ENCODE results near the gene CLHC1. TPM values are rescaled to one million over a fixed set of nuclear protein-coding genes. Genes with fewer than 3 reads are reported as not detected.

Gene CLHC1
- total and polyA plus RNA-seq, 2 experiments from 2014 or later, result 1.3 to 5.6 TPM

DNA sequence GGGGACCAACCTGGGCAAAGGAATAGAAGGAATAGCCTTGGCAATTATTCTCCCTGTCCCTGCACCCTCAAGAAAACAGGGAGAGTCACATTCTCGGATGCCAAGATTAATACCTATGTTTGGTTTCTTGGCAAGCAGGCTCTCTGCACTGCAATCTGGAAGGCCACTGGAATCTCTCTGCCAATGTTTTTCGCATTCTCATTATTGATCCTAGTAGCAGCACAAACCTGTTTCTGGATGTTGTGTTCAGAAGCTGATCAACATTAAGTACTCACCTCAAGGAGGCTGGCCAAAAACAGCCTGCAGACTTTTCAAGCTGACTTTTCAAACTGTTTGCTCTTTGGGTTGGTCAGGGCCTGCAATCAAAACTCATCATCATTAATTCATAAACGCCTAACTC is 62.2 kb downstream of the CLHC1 start:
- H3K4me1 ChIP-seq (ENCODE audit: insufficient read depth), result peaks cover 47% of the 10 kb centered on the region
- H3F3A ChIP-seq (ENCODE audit: insufficient read depth), result peaks cover 34% of the 10 kb centered on the region
- H3K9me2 ChIP-seq (ENCODE audit: insufficient read depth), result no peaks in the 10 kb centered on the region
- no peak overlapping the region for H3K4me2 ChIP-seq (ENCODE audit: unreplicated experiment)
- H3K4me3 ChIP-seq, result no peak overlapping the region
- DNase-seq, result no peak
- no peaks in the 10 kb centered on the region for H4K20me1 ChIP-seq (ENCODE audit: insufficient read depth)
- no peaks in the 10 kb centered on the region for H3K36me3 ChIP-seq (ENCODE audit: low read depth)
- H2AFZ ChIP-seq, result no peak overlapping the region
- peaks cover 64% of the 10 kb centered on the region for H3K79me2 ChIP-seq (ENCODE audit: insufficient read depth)
- TF ChIP-seq EZH2phosphoT487 (IDR thresholded peaks at IDR 0.05; ENCODE audit: insufficient read depth, low read depth) (no peak), EZH2 (IDR thresholded peaks at IDR 0.05; ENCODE audit: insufficient read depth, poor library complexity, severe bottlenecking) (no peak)
- no peak overlapping the region for H3K9ac ChIP-seq
- no peak overlapping the region for H3K27ac ChIP-seq
- WGBS, 2 experiments (ENCODE audit: low coverage in 1 of 2, low lambda C conversion rate in 2 of 2, missing lambda C conversion rate in 2 of 2), result 88 to 89% methylated on average over 3 of the region's 3 CpGs
- no peaks in the 10 kb centered on the region for H3K27me3 ChIP-seq (replicated peaks; ENCODE audit: insufficient read depth)
- in situ Hi-C loops (cut with MboI), result loop anchor here (10.0 kb wide), 2 partner anchors 155 to 265 kb away; no protein-coding TSS in a partner anchor
- H3K9me3 ChIP-seq (ENCODE audit: low read depth), result no peaks in the 10 kb centered on the region

DNA sequence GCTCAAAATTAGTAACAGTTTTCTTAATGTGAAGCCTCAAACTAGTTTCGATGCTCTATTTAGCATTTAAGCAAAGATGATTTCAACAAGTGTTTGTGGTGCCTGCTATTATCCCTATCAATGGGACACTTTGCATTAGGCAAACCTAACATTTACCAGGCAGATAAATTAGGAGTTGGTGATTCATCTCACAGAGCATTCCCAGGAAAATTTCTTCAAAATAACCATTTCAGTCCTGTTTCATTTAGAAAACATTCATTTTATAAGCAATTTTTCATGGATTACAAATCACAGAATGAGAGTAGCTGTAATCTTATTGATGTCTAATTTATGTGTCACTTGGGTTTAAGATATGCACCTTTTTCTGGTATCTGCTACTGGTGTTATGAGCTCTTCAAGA is 62.7 kb downstream of the CLHC1 start:
- H4K20me1 ChIP-seq (ENCODE audit: insufficient read depth), result no peaks in the 10 kb centered on the region

DNA sequence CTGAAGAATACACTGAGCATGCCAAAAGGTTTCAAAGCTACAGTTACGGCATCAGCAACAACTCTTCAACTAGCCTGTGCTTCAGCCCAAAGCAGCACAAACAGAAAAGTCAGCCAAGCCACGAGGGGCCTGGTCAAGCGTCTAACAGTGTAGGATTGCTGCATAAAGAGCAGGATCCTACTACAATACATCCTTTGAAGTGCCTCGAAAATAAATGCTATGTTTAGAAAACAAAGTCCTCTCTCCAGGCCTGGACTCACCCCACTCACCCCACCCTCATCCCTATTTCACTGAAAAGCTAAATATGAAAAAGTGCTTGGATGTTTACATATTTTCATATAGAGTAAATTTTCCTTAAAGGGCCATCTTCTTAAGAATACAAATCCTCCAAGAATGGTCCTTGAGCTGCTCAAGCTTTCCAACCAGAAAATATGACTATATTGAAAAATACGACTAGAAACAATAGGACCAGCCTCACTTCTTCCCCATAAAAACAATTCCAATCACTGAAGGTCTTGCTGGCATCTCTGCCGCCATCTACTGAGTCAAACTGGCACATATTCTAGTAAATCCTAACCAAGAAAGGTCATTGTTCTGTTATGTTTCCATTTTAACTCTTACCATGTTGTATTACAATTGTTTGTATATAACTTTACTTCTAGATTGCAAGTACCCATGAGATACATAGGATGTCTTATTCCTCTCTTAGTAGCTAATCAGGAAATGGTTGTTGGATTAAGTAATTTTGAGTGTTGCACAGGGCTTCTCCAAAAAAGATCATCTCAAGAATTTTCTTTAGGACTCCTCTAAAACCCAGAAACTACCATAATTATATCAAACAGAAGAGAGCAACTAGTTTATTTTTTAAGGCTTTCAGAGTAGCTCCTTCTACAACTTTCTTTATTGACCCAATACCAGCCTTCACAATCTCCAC is 63.6 kb downstream of the CLHC1 start:
- Histone ChIP-seq H3K4me1 (ENCODE audit: insufficient read depth) (peaks cover 61% of the 10 kb centered on the region), H2AFZ (peak overlapping the region; percentile 46), H3K4me2 (ENCODE audit: unreplicated experiment) (peak overlapping the region; percentile 64), H3K9me3 (ENCODE audit: low read depth) (no peaks in the 10 kb centered on the region), H3K4me3 (peak overlapping the region; percentile 16), H3K36me3 (ENCODE audit: low read depth) (no peaks in the 10 kb centered on the region), H3K9me2 (ENCODE audit: insufficient read depth) (no peaks in the 10 kb centered on the region), H3K9ac (peak overlapping the region; percentile 36), H4K20me1 (ENCODE audit: insufficient read depth) (no peaks in the 10 kb centered on the region), H3F3A (ENCODE audit: insufficient read depth) (peaks cover 48% of the 10 kb centered on the region), H3K27ac (peak overlapping the region; percentile 38), H3K79me2 (ENCODE audit: insufficient read depth) (peaks cover 61% of the 10 kb centered on the region), H3K27me3 (replicated peaks; ENCODE audit: insufficient read depth) (no peaks in the 10 kb centered on the region)
- DNase-seq, result peak; percentile 88
- in situ Hi-C loops (cut with MboI), result loop anchor here (10.0 kb wide), 1 partner anchor 264 kb away; no protein-coding TSS in a partner anchor
- WGBS, 2 experiments (ENCODE audit: low coverage in 1 of 2, low lambda C conversion rate in 2 of 2, missing lambda C conversion rate in 2 of 2), result 6 to 9% methylated on average over 6 of the region's 6 CpGs
- TF ChIP-seq EZH2 (IDR thresholded peaks at IDR 0.05; ENCODE audit: insufficient read depth, poor library complexity, severe bottlenecking) (no peak), EZH2phosphoT487 (IDR thresholded peaks at IDR 0.05; ENCODE audit: insufficient read depth, low read depth) (no peak)

More for the DNA sequence above, 62.7 kb downstream of the CLHC1 start:
- DNase-seq, result peak; percentile 36
- no peak overlapping the region for H3K4me2 ChIP-seq (ENCODE audit: unreplicated experiment)
- H3F3A ChIP-seq (ENCODE audit: insufficient read depth), result peaks cover 40% of the 10 kb centered on the region
- no peaks in the 10 kb centered on the region for H3K36me3 ChIP-seq (ENCODE audit: low read depth)
- no peak overlapping the region for H3K4me3 ChIP-seq
- no peak overlapping the region for H2AFZ ChIP-seq
- in situ Hi-C loops (cut with MboI), result loop anchor here (10.0 kb wide), 1 partner anchor 265 kb away; no protein-coding TSS in a partner anchor
- H3K9me3 ChIP-seq (ENCODE audit: low read depth), result no peaks in the 10 kb centered on the region
- H3K9ac ChIP-seq, result peak overlapping the region; percentile 36; the same call in 1 of the 2 replicates
- H3K27me3 ChIP-seq (replicated peaks; ENCODE audit: insufficient read depth), result no peaks in the 10 kb centered on the region
- peaks cover 52% of the 10 kb centered on the region for H3K4me1 ChIP-seq (ENCODE audit: insufficient read depth)
- 90 to 97% methylated on average over 1 of the region's 1 CpG for WGBS, 2 experiments (ENCODE audit: low coverage in 1 of 2, low lambda C conversion rate in 2 of 2, missing lambda C conversion rate in 2 of 2)
- TF ChIP-seq EZH2phosphoT487 (IDR thresholded peaks at IDR 0.05; ENCODE audit: insufficient read depth, low read depth) (no peak), EZH2 (IDR thresholded peaks at IDR 0.05; ENCODE audit: insufficient read depth, poor library complexity, severe bottlenecking) (no peak)
- no peaks in the 10 kb centered on the region for H3K9me2 ChIP-seq (ENCODE audit: insufficient read depth)
- H3K79me2 ChIP-seq (ENCODE audit: insufficient read depth), result peaks cover 63% of the 10 kb centered on the region
- no peak overlapping the region for H3K27ac ChIP-seq

DNA sequence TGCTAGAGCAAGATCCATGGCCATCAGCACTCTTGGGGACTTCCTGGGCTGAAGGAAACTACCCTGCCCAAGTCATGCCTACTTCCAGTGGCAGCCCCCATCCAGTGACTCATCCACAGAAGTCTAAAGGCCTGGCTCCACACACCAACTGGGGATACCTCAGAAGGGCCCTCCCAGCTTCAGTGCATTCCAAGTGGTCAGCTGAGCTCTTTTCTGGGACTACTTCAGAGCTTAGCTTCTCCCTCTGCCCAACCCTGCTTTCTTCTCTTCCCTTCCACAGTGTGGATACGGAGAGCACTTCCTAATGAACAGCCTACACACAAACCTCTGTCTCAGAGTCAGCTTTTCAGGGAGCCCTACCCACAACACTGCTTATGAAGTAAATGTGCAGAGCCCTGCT is 66.5 kb downstream of the CLHC1 start:
- H3K9me3 ChIP-seq (ENCODE audit: low read depth), result no peaks in the 10 kb centered on the region
- DNase-seq, result peak; percentile 89
- 0 out of 2 replicates have a peak overlapping the region, but pooled peaks have one; percentile 29 for H3K9ac ChIP-seq
- no peaks in the 10 kb centered on the region for H4K20me1 ChIP-seq (ENCODE audit: insufficient read depth)
- H3K27me3 ChIP-seq (replicated peaks; ENCODE audit: insufficient read depth), result no peaks in the 10 kb centered on the region
- 7 to 33% methylated on average over 1 of the region's 1 CpG for WGBS, 2 experiments (ENCODE audit: low coverage in 1 of 2, low lambda C conversion rate in 2 of 2, missing lambda C conversion rate in 2 of 2)
- no peaks in the 10 kb centered on the region for H3K9me2 ChIP-seq (ENCODE audit: insufficient read depth)
- H3K27ac ChIP-seq, result peak overlapping the region; percentile 4; the same call in 1 of the 2 replicates
- no peak overlapping the region for H3K4me3 ChIP-seq
- H3K36me3 ChIP-seq (ENCODE audit: low read depth), result no peaks in the 10 kb centered on the region
- TF ChIP-seq EZH2phosphoT487 (IDR thresholded peaks at IDR 0.05; ENCODE audit: insufficient read depth, low read depth), result no peak
- no peak for TF ChIP-seq EZH2 (IDR thresholded peaks at IDR 0.05; ENCODE audit: insufficient read depth, poor library complexity, severe bottlenecking)
- no peak overlapping the region for H2AFZ ChIP-seq
- in situ Hi-C loops (cut with MboI), result loop anchor here (10.0 kb wide), 1 partner anchor 261 kb away; no protein-coding TSS in a partner anchor
- H3K4me2 ChIP-seq (ENCODE audit: unreplicated experiment), result peak overlapping the region; percentile 75
- peaks cover 88% of the 10 kb centered on the region for H3K4me1 ChIP-seq (ENCODE audit: insufficient read depth)
- H3K79me2 ChIP-seq (ENCODE audit: insufficient read depth), result peaks cover 56% of the 10 kb centered on the region
- peaks cover 73% of the 10 kb centered on the region for H3F3A ChIP-seq (ENCODE audit: insufficient read depth)

All from GM23248 (cell line).